ENCODE data around the gene CLDN14. TPM values are rescaled to one million over a fixed set of nuclear protein-coding genes. Genes with fewer than 3 reads are reported as not detected.

Gene CLDN14
- total and polyA plus RNA-seq, 2 donors (not counting 1 experiment from before 2014, with no cell fraction given) = 0.39 TPM; not detected in 1

- CTCF ChIA-PET = no interaction called here
- no peak overlapping the region for H3K9ac ChIP-seq (ENCODE audit: low read length)
Observed at GRCh38 chr21:36482181-36482580, 2.3 kb upstream of the CLDN14 start.

GRCh38 chr21:36481639-36482038 is 1.7 kb upstream of the CLDN14 start:
- intact Hi-C loops (cut with micrococcal nuclease) = no loop called here
- H3K4me1 Mint-ChIP-seq = no peaks in the 10 kb centered on the region
- CTCF ChIA-PET = no interaction called here

More at GRCh38 chr21:36482181-36482580, 2.3 kb upstream of the CLDN14 start:
- H2AFZ ChIP-seq (ENCODE audit: insufficient read depth, low read depth, low read length, poor library complexity, severe bottlenecking) = no peak overlapping the region
- no peaks in the 10 kb centered on the region for H3K4me1 ChIP-seq (ENCODE audit: control insufficient read depth in 2 of 2, insufficient read depth in 2 of 2, low read length in 2 of 2)
- H4K20me1 ChIP-seq (ENCODE audit: control insufficient read depth, insufficient read depth, low read length, poor library complexity, severe bottlenecking) = no peaks in the 10 kb centered on the region
- intact Hi-C loops (cut with micrococcal nuclease) = no loop called here
- no peaks in the 10 kb centered on the region for H3K27me3 ChIP-seq (replicated peaks in 1 of 4; ENCODE audit: control extremely low read depth in 1 of 4, control insufficient read depth in 3 of 4, insufficient read depth in 4 of 4, low read length in 3 of 4)
- Mint-ChIP-seq H3K27ac (no peak overlapping the region), H3K4me1 (no peaks in the 10 kb centered on the region), H3K27me3 (peaks cover 3% of the 10 kb centered on the region), H3K4me3 (no peak overlapping the region), H3K9me3 (ENCODE audit: insufficient read depth) (no peaks in the 10 kb centered on the region)
- H3K79me2 ChIP-seq (ENCODE audit: control insufficient read depth, insufficient read depth, low read length) = no peaks in the 10 kb centered on the region
- DNase-seq = no peak
- H3K27ac ChIP-seq (ENCODE audit: low read length in 2 of 2) = no peak overlapping the region
- H3K4me2 ChIP-seq (replicated peaks; ENCODE audit: low read depth, low read length, poor library complexity, severe bottlenecking) = no peak overlapping the region
- no peaks in the 10 kb centered on the region for H3K36me3 ChIP-seq (replicated peaks in 1 of 2; ENCODE audit: control extremely low read depth in 1 of 2, control insufficient read depth in 1 of 2, extremely low read depth in 1 of 2, insufficient read depth in 2 of 2, low read length in 1 of 2)
- H3K4me3 ChIP-seq (ENCODE audit: control extremely low read depth in 1 of 5, extremely low read depth in 1 of 5, insufficient read depth in 1 of 5, low read depth in 2 of 5, low read length in 4 of 5) = no peak overlapping the region
- TF ChIP-seq EZH2 (IDR thresholded peaks at IDR 0.05; ENCODE audit: borderline replicate concordance, insufficient read depth, low read depth, low read length, poor library complexity, severe bottlenecking) (no peak), CTCF (IDR thresholded peaks at IDR 0.05) (no peak)
- POLR2A ChIA-PET = no interaction called here
- ATAC-seq (ENCODE audit: low read depth) = no peak
- H3K9me3 ChIP-seq (ENCODE audit: control extremely low read depth in 1 of 3, control insufficient read depth in 2 of 3, insufficient read depth in 1 of 3, low read length in 2 of 3) = no peaks in the 10 kb centered on the region
- WGBS (ENCODE audit: insufficient coverage) = 100% methylated on average over 2 of the region's 4 CpGs

More at GRCh38 chr21:36481639-36482038, 1.7 kb upstream of the CLDN14 start:
- H4K20me1 ChIP-seq (ENCODE audit: control insufficient read depth, insufficient read depth, low read length, poor library complexity, severe bottlenecking) = no peaks in the 10 kb centered on the region
- no peak overlapping the region for H3K4me2 ChIP-seq (replicated peaks; ENCODE audit: low read depth, low read length, poor library complexity, severe bottlenecking)
- TF ChIP-seq EZH2 (IDR thresholded peaks at IDR 0.05; ENCODE audit: borderline replicate concordance, insufficient read depth, low read depth, low read length, poor library complexity, severe bottlenecking) = no peak
- no peak for TF ChIP-seq CTCF (IDR thresholded peaks at IDR 0.05)
- H3K4me3 ChIP-seq (ENCODE audit: control extremely low read depth in 1 of 5, extremely low read depth in 1 of 5, insufficient read depth in 1 of 5, low read depth in 2 of 5, low read length in 4 of 5) = no peak overlapping the region
- no peak overlapping the region for H3K9ac ChIP-seq (ENCODE audit: low read length)
- POLR2A ChIA-PET = no interaction called here
- H3K9me3 ChIP-seq (ENCODE audit: control extremely low read depth in 1 of 3, control insufficient read depth in 2 of 3, insufficient read depth in 1 of 3, low read length in 2 of 3) = no peaks in the 10 kb centered on the region
- H3K4me3 Mint-ChIP-seq = no peak overlapping the region
- no peaks in the 10 kb centered on the region for H3K36me3 ChIP-seq (replicated peaks in 1 of 2; ENCODE audit: control extremely low read depth in 1 of 2, control insufficient read depth in 1 of 2, extremely low read depth in 1 of 2, insufficient read depth in 2 of 2, low read length in 1 of 2)
- DNase-seq = no peak
- no peaks in the 10 kb centered on the region for H3K4me1 ChIP-seq (ENCODE audit: control insufficient read depth in 2 of 2, insufficient read depth in 2 of 2, low read length in 2 of 2)
- H3K27me3 ChIP-seq (replicated peaks in 1 of 4; ENCODE audit: control extremely low read depth in 1 of 4, control insufficient read depth in 3 of 4, insufficient read depth in 4 of 4, low read length in 3 of 4) = no peaks in the 10 kb centered on the region
- H3K27ac Mint-ChIP-seq = no peak overlapping the region
- no peak for ATAC-seq (ENCODE audit: low read depth)
- H3K9me3 Mint-ChIP-seq (ENCODE audit: insufficient read depth) = no peaks in the 10 kb centered on the region
- no peaks in the 10 kb centered on the region for H3K79me2 ChIP-seq (ENCODE audit: control insufficient read depth, insufficient read depth, low read length)
- H3K27ac ChIP-seq (ENCODE audit: low read length in 2 of 2) = no peak overlapping the region
- WGBS (ENCODE audit: insufficient coverage) = 71% methylated on average over 1 of the region's 5 CpGs
- H3K27me3 Mint-ChIP-seq = peaks cover 3% of the 10 kb centered on the region
- no peak overlapping the region for H2AFZ ChIP-seq (ENCODE audit: insufficient read depth, low read depth, low read length, poor library complexity, severe bottlenecking)
